PFSK-1 (cell line): ENCODE results near the gene CCDC167.

ENCODE experiments used
- FOXP2 ChIP-seq: optimal IDR thresholded peaks from 2 replicates; pipeline ENCODE3; 2011; ENCODE audit warnings: borderline replicate concordance, control low read depth, inconsistent platforms; ENCODE audit not compliant: insufficient read depth; ENCODE audit errors: extremely low read length, extremely low read depth
- POLR2AphosphoS5 ChIP-seq: IDR thresholded peaks from 2 replicates; pipeline ENCODE4 v1.6.1; 2012; ENCODE audit warnings: low read depth, mild to moderate bottlenecking, control low read depth, low read length, moderate library complexity
- REST ChIP-seq, 2 experiments: IDR thresholded peaks; 2 replicates each; pipeline versions ENCODE4 v1.6.1 to v1.8.0; 2011 to 2012; ENCODE audit warnings: low read depth in 2 of 2, low read length in 2 of 2, control low read depth in 1 of 2, inconsistent platforms in 1 of 2, mild to moderate bottlenecking in 1 of 2, moderate library complexity in 1 of 2; ENCODE audit not compliant: insufficient read depth in 1 of 2
- SIN3A ChIP-seq: IDR thresholded peaks from 2 replicates; pipeline ENCODE4 v1.6.1; 2012; ENCODE audit warnings: mild to moderate bottlenecking, low read length, moderate library complexity, borderline replicate concordance; ENCODE audit not compliant: insufficient read depth
- TAF1 ChIP-seq: IDR thresholded peaks from 2 replicates; pipeline ENCODE4 v1.6.1; 2012; ENCODE audit warnings: low read length, control low read depth, borderline replicate concordance; ENCODE audit not compliant: insufficient read depth

- TF ChIP-seq TAF1 = no peak
- TF ChIP-seq REST (IDR thresholded peaks at IDR 0.05; ENCODE audit: insufficient read depth in 1 of 2, low read depth in 2 of 2, low read length in 2 of 2) = no peak
- TF ChIP-seq POLR2AphosphoS5 = no peak
- no peak for TF ChIP-seq SIN3A
- TF ChIP-seq FOXP2 = no peak
Measured at GRCh38 chr6:37538107-37538506, 38.4 kb upstream of the CCDC167 start.
